Heart left ventricle (tissue), 13 donors: Measurements from ENCODE around the gene SRRM2.

ENCODE experiments used
- CTCF ChIP-seq, 12 donors: fragments of 200-600 bp; sonication (generic) in 4 of 12; IDR thresholded peaks; one replicate each; pipeline versions ENCODE4 v1.5.0 to v1.8.0; 2018 to 2022; ENCODE audit warnings: antibody characterized with exemption in 12 of 12, mild to moderate bottlenecking in 5 of 12
- POLR2A ChIP-seq, 2 donors: fragments of 450-650 bp; IDR thresholded peaks; one replicate each; pipeline ENCODE4 v1.6.1; 2017; ENCODE audit warnings: antibody characterized with exemption in 2 of 2, mild to moderate bottlenecking in 2 of 2, moderate library complexity in 2 of 2
- donor health status: ischemic (EF 13 %, LVEDD 7.1; RV severe dilation, severe dysfunction).
- donor health status: DM: no; HTN: yes; CAD: no.
- donor health status: DM: no; HTN: no; CAD: no.
- donor health status: ischemic (EF 25% LVEDD 6.9; RV normal size, moderate dysfunction).
- donor health status: ischemic (EF 25% LVEDD 5.7; RV mildly dilated, moderate dysfunction).
- donor health status: ischemic (EF 35%, LVEDD 5.7; RV mildly dilated, moderate dysfunction).
- donor health status: nonischemic (EF 11% LVEDD 7.7; RV severe dilation, severe dysfunction).
- donor health status: DM: yes; HTN: yes; CAD: no.
- donor health status: PGD.
- donor health status: ischemic (EF 29% LVEDD 5.4; RV normal size, mild dysfunction).
- donor health status: nonischemic (EF 23%, LVEDD 6.1; RV moderate dilation, normal function).

- TF ChIP-seq CTCF (IDR thresholded peaks at IDR 0.05) (no peak), POLR2A (IDR thresholded peaks at IDR 0.05) (no peak)
These were observed 46.4 kb upstream of the SRRM2 start for GRCh38 chr16:2706085-2706484.
